Stimulated activated CD4-positive, alpha-beta T cell treated with anti-CD3 and anti-CD28 coated beads, TNF-alpha, amount 100 ng/mL, for 24 hours (primary cell): ENCODE data around the gene KLRG1.

Source experiments
- DNase-seq, 3 experiments: peaks; one replicate each; pipeline ENCODE4 v3.0.0-alpha.2; 2020; ENCODE audit warnings: low read depth in 3 of 3

Gene KLRG1

GRCh38 chr12:9040484-9041186 is 51.3 kb downstream of the KLRG1 start:
- DNase-seq, result no peak

- no peak for DNase-seq
These were observed 52.0 kb downstream of the KLRG1 start for GRCh38 chr12:9041321-9041720.

- no peak for DNase-seq
These were observed 54.4 kb downstream of the KLRG1 start for GRCh38 chr12:9043766-9044165.

GRCh38 chr12:9047105-9047504 is 57.8 kb downstream of the KLRG1 start:
- DNase-seq, result no peak

GRCh38 chr12:9048930-9049329 is 59.6 kb downstream of the KLRG1 start:
- DNase-seq, result no peak

- DNase-seq, result no peak
These were observed 60.3 kb downstream of the KLRG1 start for GRCh38 chr12:9049520-9050133.

- DNase-seq, result no peak
These were observed 61.3 kb downstream of the KLRG1 start for GRCh38 chr12:9050521-9051157.

GRCh38 chr12:9051158-9051550 is 61.8 kb downstream of the KLRG1 start:
- DNase-seq, result no peak

- no peak for DNase-seq
These were observed 63.3 kb downstream of the KLRG1 start for GRCh38 chr12:9052610-9053009.
